ENCODE measurements around the gene SYNDIG1. TPM values are rescaled to one million over a fixed set of nuclear protein-coding genes. Genes with fewer than 3 reads are reported as not detected.
"Not testable (repeated sequence)": the region's sequence is repeated elsewhere in the genome, so short reads cannot be mapped to it uniquely, and the experiment has no call there.

The SYNDIG1 gene
- polyA plus RNA-seq, 1 donor = 4.1 TPM

DNA sequence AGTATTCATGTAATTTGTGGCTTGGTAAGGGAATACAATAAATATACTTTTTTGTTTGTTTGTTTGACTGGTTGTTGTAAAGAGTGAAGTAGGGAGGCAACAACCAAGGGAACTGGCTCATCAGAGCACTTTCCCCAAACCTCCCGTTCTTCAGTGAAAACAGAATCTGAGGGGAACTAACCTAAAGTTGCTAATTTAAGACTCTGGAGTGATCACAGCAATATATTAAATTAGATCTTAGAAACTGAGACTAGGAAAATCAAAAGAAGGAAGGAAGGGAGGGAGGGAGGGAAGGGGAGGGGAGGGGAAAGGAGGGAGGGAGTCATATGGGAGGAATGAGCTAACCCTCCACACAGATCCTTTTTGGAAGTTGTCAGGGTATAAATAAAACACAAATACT, 144.9 kb downstream of the SYNDIG1 start:
- no peak for DNase-seq

- no peak for DNase-seq
These were observed 145.9 kb downstream of the SYNDIG1 start for GRCh38 chr20:24615353-24615752.

DNA sequence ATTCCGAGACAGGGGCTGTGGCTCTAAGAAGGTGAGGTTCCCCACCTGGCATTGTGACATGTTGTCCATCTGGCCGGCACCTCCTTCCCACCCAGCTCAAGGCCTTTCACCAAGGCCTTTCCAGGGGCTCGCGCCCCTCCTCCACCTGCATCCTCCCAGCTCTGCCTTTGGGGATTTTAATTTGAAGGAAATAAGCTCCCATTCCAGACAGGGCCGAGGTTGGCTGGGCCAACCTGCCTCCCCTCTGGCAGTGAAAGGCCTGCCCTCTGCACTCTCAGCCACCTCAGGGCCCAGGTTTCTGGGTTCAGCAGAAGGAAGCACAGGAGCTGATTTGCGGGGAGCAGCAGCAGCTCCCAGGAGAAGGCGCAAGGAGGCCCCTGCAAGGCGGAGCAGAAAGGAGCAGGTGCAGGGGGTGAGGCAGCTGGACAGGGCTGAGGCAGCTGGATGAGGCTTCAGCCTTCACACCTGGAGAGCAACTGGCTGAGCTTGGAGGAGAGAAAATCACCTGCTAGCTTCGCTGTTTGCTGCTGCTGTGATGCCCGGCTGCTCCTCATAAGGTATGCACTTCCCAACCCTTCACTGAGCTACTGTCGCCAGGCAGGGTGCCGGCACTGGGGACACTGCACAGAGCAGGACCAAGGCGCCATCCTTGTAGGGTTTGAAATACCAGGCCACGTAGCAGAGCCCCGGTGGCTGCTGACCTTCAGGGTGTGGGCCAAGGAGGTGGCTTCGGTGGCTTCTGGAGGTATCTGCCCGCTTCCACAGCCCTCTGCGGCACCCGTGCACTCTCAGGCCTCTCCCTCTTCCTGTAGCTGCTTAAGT, 147.0 kb downstream of the SYNDIG1 start:
- no peak for DNase-seq

- no peak for DNase-seq
These were observed 147.6 kb downstream of the SYNDIG1 start for GRCh38 chr20:24617080-24617432.

DNA sequence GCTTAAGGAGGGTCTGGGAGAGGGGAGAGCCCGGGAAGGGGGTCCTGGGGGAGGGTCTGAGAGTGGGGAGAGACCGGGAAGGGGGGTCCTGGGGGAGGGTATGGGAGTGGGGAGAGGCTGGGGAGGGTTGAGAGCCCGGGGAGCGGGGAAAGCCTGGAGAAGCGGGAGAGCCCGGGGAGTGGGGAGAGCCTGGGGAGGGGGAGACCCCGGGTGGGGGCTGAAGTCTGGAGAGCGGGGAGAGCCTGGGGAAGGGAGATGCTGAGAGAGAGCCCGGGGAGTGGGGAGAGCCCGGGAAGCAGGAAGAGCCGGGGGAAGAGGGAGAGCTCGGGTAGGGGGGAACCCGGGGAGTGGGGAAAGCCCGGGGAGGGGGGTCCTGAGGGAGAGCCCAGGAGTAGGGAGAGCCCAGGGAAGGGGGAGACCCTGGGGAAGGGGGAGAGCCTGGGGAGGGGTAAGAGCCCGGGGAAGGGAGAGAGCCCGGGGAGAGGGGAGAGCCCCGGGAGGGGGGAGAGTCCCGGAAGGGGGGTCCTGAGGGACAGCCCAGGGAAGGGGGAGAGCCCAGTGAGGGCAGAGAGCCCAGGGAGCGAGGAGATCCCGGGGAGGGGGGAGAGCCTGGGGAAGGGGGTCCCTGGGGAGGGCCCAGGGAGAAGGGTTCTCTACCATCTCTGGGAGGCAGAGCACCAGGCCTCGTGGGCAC, 148.5 kb downstream of the SYNDIG1 start:
- DNase-seq = no peak

GRCh38 chr20:24618739-24619138, 149.3 kb downstream of the SYNDIG1 start:
- no peak for DNase-seq

GRCh38 chr20:24619212-24619611, 149.8 kb downstream of the SYNDIG1 start:
- DNase-seq = no peak

GRCh38 chr20:24620937-24621519, 151.6 kb downstream of the SYNDIG1 start:
- no peak for DNase-seq

GRCh38 chr20:24622856-24623255, 153.4 kb downstream of the SYNDIG1 start:
- no peak for DNase-seq

DNA sequence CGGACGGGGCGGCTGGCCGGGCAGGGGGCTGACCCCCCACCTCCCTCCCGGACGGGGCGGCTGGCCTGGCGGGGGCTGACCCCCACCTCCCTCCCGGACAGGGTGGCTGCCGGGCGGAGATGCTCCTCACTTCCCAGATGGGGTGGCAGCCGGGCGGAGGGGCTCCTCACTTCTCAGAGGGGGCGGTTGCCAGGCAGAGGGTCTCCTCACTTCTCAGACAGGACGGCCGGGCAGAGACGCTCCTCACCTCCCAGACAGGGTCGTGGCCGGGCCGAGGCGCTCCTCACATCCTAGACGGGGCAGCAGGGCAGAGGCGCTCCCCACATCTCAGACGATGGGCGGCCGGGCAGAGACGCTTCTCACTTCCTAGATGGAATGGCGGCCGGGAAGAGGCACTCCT, 156.7 kb downstream of the SYNDIG1 start:
- DNase-seq = not testable (repeated sequence)

GRCh38 chr20:24627291-24627690, 157.9 kb downstream of the SYNDIG1 start:
- no peak for DNase-seq

- DNase-seq = no peak
These were observed 158.5 kb downstream of the SYNDIG1 start for GRCh38 chr20:24627926-24628325.

DNA sequence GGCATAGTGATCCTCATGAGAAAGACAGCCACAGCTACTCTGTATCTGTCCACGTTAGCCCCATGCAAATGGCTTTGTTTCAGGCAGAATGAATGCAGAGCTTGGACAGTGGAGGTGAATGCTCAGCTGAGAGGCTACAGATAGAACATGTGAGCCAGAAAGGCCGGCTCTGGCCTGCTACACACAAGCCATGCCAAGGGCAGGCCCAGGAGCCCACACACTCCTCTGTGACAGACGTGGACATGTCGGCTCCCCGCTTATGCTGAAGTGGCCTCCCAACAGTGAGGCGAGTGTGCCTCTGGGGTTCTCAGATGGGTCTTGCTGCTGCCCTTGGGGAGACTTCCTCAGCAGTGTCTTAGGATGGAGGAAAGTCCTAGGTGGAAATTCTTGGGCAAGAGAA, 159.6 kb downstream of the SYNDIG1 start:
- no peak for DNase-seq

DNA sequence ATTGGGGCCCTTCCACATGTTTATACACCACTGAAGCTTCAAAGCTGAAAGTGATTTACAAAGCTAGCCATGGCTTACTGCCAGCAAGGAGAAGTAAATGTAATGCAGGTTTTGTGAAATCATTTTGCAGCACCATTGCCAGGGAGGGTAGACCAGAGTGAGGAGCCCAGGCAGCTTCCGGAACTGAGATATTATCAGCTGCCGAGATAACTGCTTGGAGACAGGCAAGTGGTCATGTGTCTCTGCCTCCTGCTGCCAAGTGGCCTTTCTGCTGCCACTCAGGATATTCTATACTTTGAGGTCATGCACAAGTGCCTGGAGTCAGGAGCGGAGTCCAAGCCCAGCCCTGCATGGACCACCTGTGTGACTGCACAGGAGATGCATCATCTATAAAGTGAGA, 160.2 kb downstream of the SYNDIG1 start:
- DNase-seq = no peak

DNA sequence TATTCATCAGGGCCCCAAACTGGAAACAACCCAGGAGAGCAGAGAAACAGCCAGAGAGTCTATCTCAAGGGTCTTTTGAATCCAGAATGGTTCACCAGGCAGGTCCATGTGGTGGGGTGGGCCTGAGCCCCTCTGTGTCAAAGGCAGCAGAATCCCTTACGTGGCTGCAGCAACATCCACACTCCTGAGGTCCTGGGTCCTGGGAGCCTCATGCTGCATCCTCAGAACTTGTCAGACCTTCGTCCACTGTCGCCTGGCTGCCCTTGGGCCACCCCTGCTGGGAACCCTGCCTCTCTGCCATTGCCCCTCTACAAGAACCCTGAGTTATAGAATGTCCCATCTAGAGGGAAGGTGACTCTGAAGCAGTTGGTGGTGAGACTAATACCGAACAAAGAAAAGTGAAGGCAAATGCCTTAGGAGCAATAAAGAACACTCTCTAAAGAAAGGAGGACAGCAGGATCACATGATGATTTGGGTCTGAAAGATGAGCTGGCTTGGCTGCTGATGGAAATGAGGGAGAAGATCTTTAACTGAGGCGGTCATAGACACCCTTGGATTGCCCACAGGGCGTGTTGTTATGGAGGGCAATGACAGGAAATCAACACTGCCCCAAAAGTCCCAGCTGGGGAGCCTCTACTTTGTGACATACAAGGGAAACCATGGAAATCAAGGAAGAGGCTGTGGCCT, 161.2 kb downstream of the SYNDIG1 start:
- DNase-seq = no peak

DNA sequence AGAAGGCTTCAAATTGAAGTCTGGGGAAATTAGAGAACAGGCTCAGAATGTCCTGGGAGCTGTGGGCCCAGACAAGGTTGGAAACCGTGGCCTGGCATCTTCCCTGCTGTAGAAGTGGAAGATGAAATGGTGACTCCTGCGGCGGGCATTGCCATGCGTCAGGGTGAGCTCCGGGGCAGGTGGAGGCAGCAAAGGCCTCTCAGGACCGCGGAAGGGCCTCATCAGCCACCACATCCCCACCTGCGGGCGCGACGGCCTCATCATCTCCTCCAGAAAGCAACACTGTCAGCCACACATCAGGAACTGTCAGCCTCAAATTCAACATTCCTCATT, 161.7 kb downstream of the SYNDIG1 start:
- DNase-seq = no peak

DNA sequence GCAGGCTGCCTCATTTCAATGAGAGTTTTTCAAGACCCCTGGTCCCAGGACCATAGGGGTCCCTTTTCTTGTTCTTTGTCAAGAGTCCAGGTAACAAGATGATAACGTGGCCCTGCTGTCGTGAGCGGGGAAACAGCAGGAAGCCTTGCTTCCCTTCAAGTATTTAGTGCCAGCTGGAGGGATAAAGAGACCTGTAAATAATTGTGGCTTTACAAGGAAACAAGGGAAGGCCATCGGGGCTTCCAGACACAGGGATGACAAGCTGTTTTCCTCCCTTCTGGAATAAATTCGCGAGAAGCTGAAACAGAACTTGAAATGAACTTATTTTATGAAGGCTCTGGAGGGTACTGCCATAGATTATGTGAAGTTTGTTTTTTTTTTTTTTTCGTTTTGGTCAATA, 163.2 kb downstream of the SYNDIG1 start:
- DNase-seq = no peak

DNA sequence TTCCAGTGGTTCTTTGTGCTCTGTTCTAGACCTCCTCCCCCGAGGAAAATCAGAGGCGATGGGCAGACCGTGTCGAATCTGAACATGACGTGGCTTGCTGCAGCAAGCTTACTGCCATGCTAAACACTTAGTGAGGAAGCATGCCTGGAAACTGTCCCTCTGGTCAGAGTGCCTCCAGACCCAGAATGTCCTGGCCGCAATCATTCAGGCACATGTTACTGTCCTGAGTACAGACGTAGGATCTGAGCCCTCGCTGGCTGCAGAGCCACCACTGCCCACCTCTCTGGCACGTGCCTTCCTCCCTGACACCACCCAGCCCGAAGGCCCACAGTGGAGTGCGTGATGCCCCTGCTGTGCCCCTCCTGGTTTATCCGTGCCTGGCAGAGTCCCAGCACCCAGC, 163.6 kb downstream of the SYNDIG1 start:
- DNase-seq = no peak

DNA sequence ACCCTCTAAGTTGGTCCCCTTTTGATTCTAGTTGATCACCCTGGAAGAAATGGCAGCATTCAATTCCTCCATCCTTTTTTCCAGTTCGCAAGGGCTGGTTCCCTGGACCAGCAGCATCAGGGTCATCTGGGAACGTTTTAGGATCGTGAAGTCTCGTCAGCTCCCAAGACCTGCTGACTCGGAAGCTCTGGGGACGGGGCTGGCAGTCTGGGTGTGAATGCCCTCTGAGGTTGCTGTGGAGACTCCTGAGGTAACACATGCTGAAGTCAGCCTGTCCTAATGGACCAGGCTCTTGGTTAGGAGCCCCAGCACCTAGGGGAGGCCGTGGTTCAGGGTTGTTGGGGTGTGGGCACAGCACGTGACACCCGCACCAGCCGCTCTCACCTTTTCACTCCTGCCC, 164.1 kb downstream of the SYNDIG1 start:
- no peak for DNase-seq

GRCh38 chr20:24634855-24635254, 165.4 kb downstream of the SYNDIG1 start:
- no peak for DNase-seq

GRCh38 chr20:24636626-24637025, 167.2 kb downstream of the SYNDIG1 start:
- no peak for DNase-seq

GRCh38 chr20:24637087-24637486, 167.7 kb downstream of the SYNDIG1 start:
- DNase-seq = no peak

GRCh38 chr20:24637941-24638340, 168.5 kb downstream of the SYNDIG1 start:
- DNase-seq = no peak
